Osteocyte (in vitro differentiated cells): ENCODE data around the gene ASCL5. TPM values are rescaled to one million over a fixed set of nuclear protein-coding genes. Genes with fewer than 3 reads are reported as not detected.

ENCODE experiments used
- DNase-seq: peaks from one replicate; pipeline ENCODE4 v3.0.0; 2021; ENCODE audit warnings: mixed read lengths; ENCODE audit not compliant: unreplicated experiment; ENCODE audit errors: extremely low spot score
- H3K27ac Mint-ChIP-seq: one replicate; pipeline ENCODE4 v1.8.0; 2021; ENCODE audit warnings: mild to moderate bottlenecking, mixed read lengths; ENCODE audit not compliant: unreplicated experiment
- H3K27me3 Mint-ChIP-seq: one replicate; pipeline ENCODE4 v1.8.0; 2021; ENCODE audit warnings: mixed read lengths; ENCODE audit not compliant: unreplicated experiment
- H3K36me3 Mint-ChIP-seq: one replicate; pipeline ENCODE4 v1.8.0; 2021; ENCODE audit warnings: mixed read lengths; ENCODE audit not compliant: unreplicated experiment
- H3K4me1 Mint-ChIP-seq: one replicate; pipeline ENCODE4 v1.8.0; 2021; ENCODE audit warnings: mixed read lengths; ENCODE audit not compliant: unreplicated experiment
- H3K4me3 Mint-ChIP-seq: one replicate; pipeline ENCODE4 v1.8.0; 2021; ENCODE audit warnings: mild to moderate bottlenecking, moderate library complexity, mixed read lengths; ENCODE audit not compliant: unreplicated experiment
- H3K9me3 Mint-ChIP-seq: one replicate; pipeline ENCODE4 v1.8.0; 2021; ENCODE audit warnings: mixed read lengths; ENCODE audit not compliant: unreplicated experiment
- total RNA-seq: library from RNA; stranded (reverse); gene quantifications from 2 replicates; pipeline ENCODE4 v1.2.1, GENCODE V29; 2021
- TF ChIP-seq, protein P1 (sequence below): fragments of 200-600 bp; sonication (generic); IDR thresholded peaks from 2 replicates; pipeline ENCODE4 v1.5.0; 2021; ENCODE audit warnings: antibody characterized with exemption, mild to moderate bottlenecking, moderate library complexity

The ASCL5 gene
- total RNA-seq, 1 donor from 2014 or later: not detected

DNA sequence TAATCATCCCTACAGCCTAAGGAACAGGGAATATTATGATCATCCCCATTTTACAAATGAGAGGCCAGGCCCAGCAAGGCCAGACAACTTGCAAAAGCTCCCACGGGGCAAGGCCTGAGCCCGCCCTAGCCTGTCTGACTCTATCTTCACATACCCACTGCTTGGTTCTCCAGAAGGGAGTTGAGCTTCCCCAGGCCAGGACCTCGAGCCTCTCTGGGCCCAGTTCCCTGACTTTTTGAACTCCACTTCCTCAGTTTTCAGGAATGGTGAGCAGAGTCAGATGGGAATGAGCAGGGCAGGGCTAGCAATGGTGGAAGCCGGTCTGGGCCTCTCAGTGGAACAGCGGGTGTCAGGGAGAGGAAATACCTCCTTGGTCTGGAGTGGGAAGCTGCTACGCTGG, 54.1 kb downstream of the ASCL5 start:
- Mint-ChIP-seq H3K36me3 (no peaks in the 10 kb centered on the region), H3K4me3 (no peak overlapping the region), H3K27me3 (peaks cover 32% of the 10 kb centered on the region), H3K4me1 (no peaks in the 10 kb centered on the region), H3K9me3 (no peaks in the 10 kb centered on the region), H3K27ac (no peak overlapping the region)
- TF ChIP-seq, protein P1, sequence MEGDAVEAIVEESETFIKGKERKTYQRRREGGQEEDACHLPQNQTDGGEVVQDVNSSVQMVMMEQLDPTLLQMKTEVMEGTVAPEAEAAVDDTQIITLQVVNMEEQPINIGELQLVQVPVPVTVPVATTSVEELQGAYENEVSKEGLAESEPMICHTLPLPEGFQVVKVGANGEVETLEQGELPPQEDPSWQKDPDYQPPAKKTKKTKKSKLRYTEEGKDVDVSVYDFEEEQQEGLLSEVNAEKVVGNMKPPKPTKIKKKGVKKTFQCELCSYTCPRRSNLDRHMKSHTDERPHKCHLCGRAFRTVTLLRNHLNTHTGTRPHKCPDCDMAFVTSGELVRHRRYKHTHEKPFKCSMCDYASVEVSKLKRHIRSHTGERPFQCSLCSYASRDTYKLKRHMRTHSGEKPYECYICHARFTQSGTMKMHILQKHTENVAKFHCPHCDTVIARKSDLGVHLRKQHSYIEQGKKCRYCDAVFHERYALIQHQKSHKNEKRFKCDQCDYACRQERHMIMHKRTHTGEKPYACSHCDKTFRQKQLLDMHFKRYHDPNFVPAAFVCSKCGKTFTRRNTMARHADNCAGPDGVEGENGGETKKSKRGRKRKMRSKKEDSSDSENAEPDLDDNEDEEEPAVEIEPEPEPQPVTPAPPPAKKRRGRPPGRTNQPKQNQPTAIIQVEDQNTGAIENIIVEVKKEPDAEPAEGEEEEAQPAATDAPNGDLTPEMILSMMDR: no peak
- no peak for DNase-seq

- no peaks in the 10 kb centered on the region for H3K4me1 Mint-ChIP-seq
- H3K27me3 Mint-ChIP-seq: peaks cover 34% of the 10 kb centered on the region
- no peak overlapping the region for H3K27ac Mint-ChIP-seq
- no peaks in the 10 kb centered on the region for H3K36me3 Mint-ChIP-seq
- TF ChIP-seq, protein P1: no peak
- no peak for DNase-seq
- H3K9me3 Mint-ChIP-seq: no peaks in the 10 kb centered on the region
- no peak overlapping the region for H3K4me3 Mint-ChIP-seq
Measured at GRCh38 chr1:201072149-201072548, 54.8 kb downstream of the ASCL5 start.

DNA sequence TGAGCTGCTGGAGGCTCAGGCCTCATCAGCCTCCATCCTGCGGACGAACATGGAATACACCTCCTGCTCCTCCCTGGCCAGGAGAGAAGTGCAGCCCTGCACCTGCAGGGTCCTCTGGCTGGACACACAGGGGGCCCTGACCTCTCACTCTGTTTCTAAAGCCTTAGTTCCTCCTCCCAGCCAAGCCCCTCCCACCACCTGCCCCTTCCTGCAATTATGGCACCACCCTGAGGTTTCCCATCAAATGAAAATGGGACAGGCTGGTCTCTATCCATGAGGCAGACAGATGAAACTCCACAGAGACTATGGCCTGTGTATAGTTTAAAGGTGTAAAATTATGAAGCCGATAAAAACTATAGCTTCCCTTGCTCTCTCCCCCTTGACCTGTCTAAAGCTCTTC, 57.3 kb downstream of the ASCL5 start:
- Mint-ChIP-seq H3K4me3 (no peak overlapping the region), H3K9me3 (no peaks in the 10 kb centered on the region), H3K27me3 (peaks cover 48% of the 10 kb centered on the region), H3K4me1 (no peaks in the 10 kb centered on the region), H3K27ac (no peak overlapping the region), H3K36me3 (no peaks in the 10 kb centered on the region)
- DNase-seq: no peak
- TF ChIP-seq, protein P1: no peak

DNA sequence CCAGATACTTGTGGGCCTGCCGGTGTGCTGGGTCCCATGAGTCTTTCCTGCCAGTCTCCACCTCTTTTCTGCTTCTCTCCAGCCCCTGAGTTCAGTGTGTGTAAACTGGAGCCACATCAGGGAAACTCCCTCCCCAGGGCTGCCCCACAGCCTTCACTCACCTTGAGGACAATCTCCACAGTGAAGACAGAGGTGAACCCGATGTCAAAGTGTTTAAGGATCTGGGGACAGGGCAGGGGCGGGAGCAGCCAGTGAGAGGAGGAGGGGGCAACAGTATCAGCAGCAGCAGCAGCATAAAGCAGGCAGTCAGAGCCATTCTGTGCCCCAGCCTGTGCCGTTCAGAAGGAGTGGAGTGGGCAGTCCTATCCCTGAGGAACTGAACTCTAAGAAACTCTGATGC, 58.0 kb downstream of the ASCL5 start:
- Mint-ChIP-seq H3K4me3 (no peak overlapping the region), H3K9me3 (no peaks in the 10 kb centered on the region), H3K27me3 (peaks cover 52% of the 10 kb centered on the region), H3K4me1 (no peaks in the 10 kb centered on the region), H3K36me3 (no peaks in the 10 kb centered on the region), H3K27ac (no peak overlapping the region)
- TF ChIP-seq, protein P1: no peak
- DNase-seq: no peak

DNA sequence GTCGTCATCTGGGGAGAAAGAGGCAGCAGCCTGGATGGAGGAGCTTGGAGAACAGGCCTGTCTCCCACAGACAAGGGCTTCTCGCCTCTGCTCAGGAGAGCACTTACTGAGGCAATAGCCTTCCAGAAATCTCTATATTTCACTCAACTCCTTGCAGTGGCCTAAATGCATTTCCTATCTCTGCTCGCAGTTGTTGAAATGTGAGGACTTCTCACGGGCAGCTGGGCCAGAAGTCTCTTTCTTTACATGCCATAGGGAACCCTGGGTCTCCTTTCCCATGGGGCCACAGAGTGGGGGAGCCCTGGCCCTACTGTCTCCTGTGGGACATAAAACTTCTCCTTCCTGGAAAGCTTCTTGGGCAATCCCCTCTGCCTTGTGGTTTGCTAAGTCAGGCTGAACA, 60.0 kb downstream of the ASCL5 start:
- Mint-ChIP-seq H3K9me3 (no peaks in the 10 kb centered on the region), H3K36me3 (no peaks in the 10 kb centered on the region), H3K4me3 (no peak overlapping the region), H3K27ac (no peak overlapping the region), H3K4me1 (no peaks in the 10 kb centered on the region), H3K27me3 (peaks cover 47% of the 10 kb centered on the region)
- DNase-seq: no peak
- TF ChIP-seq, protein P1: no peak
